Erythroblast (primary cell): ENCODE results near the gene RTP3.
"Not testable (repeated sequence)": the region's sequence is repeated elsewhere in the genome, so short reads cannot be mapped to it uniquely, and the experiment has no call there.

Experiments used
- DNase-seq, 2 experiments: peaks; one replicate each; lab custom pipeline; 2025; lab: John Stamatoyannopoulos, UW
- GATA1 ChIP-seq: IDR thresholded peaks from 2 replicates; pipeline ENCODE4 v1.6.1; 2011; ENCODE audit warnings: low read depth, mild to moderate bottlenecking, control low read depth, low read length, moderate library complexity
- POLR2A ChIP-seq: IDR thresholded peaks from 2 replicates; pipeline ENCODE4 v1.6.1; 2011; ENCODE audit warnings: mild to moderate bottlenecking, low read length

The RTP3 gene

GRCh38 chr3:46508850-46509591, 11.2 kb downstream of the RTP3 start:
- TF ChIP-seq GATA1 (peak; percentile 80), POLR2A (peak; percentile 28)
- peak; percentile 84 to 96 for DNase-seq

GRCh38 chr3:46509661-46510187, 11.9 kb downstream of the RTP3 start:
- no peak for TF ChIP-seq GATA1
- TF ChIP-seq POLR2A, result no peak
- DNase-seq, result peak; percentile 72 to 73

- no peak for TF ChIP-seq POLR2A
- no peak for DNase-seq
These were observed 14.5 kb downstream of the RTP3 start for GRCh38 chr3:46512191-46512749.

- TF ChIP-seq GATA1 (no peak), POLR2A (no peak)
- DNase-seq, result no peak
These were observed 18.7 kb downstream of the RTP3 start for GRCh38 chr3:46516521-46516920.

GRCh38 chr3:46517016-46517783, 19.4 kb downstream of the RTP3 start:
- TF ChIP-seq POLR2A, result no peak
- no peak for TF ChIP-seq GATA1
- DNase-seq, result no peak

- DNase-seq, result no peak
- TF ChIP-seq GATA1, result no peak
These were observed 20.0 kb downstream of the RTP3 start for GRCh38 chr3:46517784-46518181.

- no peak for DNase-seq
- TF ChIP-seq GATA1, result no peak
- no peak for TF ChIP-seq POLR2A
These were observed 22.2 kb downstream of the RTP3 start for GRCh38 chr3:46519952-46520351.

GRCh38 chr3:46520531-46520930, 22.8 kb downstream of the RTP3 start:
- DNase-seq, result no peak
- no peak for TF ChIP-seq GATA1
- TF ChIP-seq POLR2A, result no peak

- DNase-seq, result no peak
- TF ChIP-seq GATA1 (no peak), POLR2A (no peak)
These were observed 23.3 kb downstream of the RTP3 start for GRCh38 chr3:46521096-46521495.

GRCh38 chr3:46522201-46522600, 24.4 kb downstream of the RTP3 start:
- not testable (repeated sequence) for DNase-seq

- TF ChIP-seq POLR2A (no peak), GATA1 (no peak)
- no peak for DNase-seq
These were observed 25.8 kb downstream of the RTP3 start for GRCh38 chr3:46523556-46523955.

- peak; percentile 41 to 56 for DNase-seq
- TF ChIP-seq GATA1 (no peak), POLR2A (no peak)
These were observed 26.2 kb downstream of the RTP3 start for GRCh38 chr3:46524008-46524407.

GRCh38 chr3:46524832-46525231, 27.1 kb downstream of the RTP3 start:
- no peak for TF ChIP-seq GATA1
- no peak for TF ChIP-seq POLR2A
- no peak for DNase-seq

GRCh38 chr3:46527239-46527638, 29.5 kb downstream of the RTP3 start:
- TF ChIP-seq GATA1, result no peak
- TF ChIP-seq POLR2A, result no peak

More at GRCh38 chr3:46527239-46527638, 29.5 kb downstream of the RTP3 start:
- no peak for DNase-seq
